Measurements from ENCODE around the gene SV2B. TPM values are rescaled to one million over a fixed set of nuclear protein-coding genes. Genes with fewer than 3 reads are reported as not detected.

Gene SV2B
- total RNA-seq (2014; rRNA removed; shearing (Covaris generic)) (0.16 and 0.76 TPM in 2 replicates), polyA plus RNA-seq (2016; fragmentation: Nextera tagmentation; extraction: Ambion mirVana) (0.06 and 0.09 TPM in 2 replicates)
- long read RNA-seq: 0 reads

GRCh38 chr15:91099995-91100813 lies at the start of gene SV2B:
TSS of gene SV2B (plus strand) at chr15:91100257. CDS start at chr15:91226264, 126,007 bp downstream.
- Histone ChIP-seq H3F3A (replicated peaks; ENCODE audit: low read depth) (no peaks in the 10 kb centered on the region), H4K20me1 (replicated peaks; ENCODE audit: insufficient read depth) (no peaks in the 10 kb centered on the region), H3K36me3 (ENCODE audit: insufficient read depth) (no peaks in the 10 kb centered on the region), H3K9me2 (ENCODE audit: insufficient read depth) (no peaks in the 10 kb centered on the region), H3K27me3 (ENCODE audit: insufficient read depth) (peaks cover 70% of the 10 kb centered on the region), H3K4me1 (ENCODE audit: insufficient read depth) (peaks cover 12% of the 10 kb centered on the region; the same call in 1 of the 2 replicates), H3K4me2 (peak within 1 kb of the TSS; percentile 100), H2AFZ (peak within 1 kb of the TSS; percentile 98), H3K27ac (ENCODE audit: low read depth) (no peak within 1 kb of the TSS), H3K79me2 (replicated peaks; ENCODE audit: insufficient read depth) (no peaks in the 10 kb centered on the region), H3K4me3 (peak within 1 kb of the TSS; percentile 79)
- Mint-ChIP-seq H3K9me3 (peaks cover 3% of the 10 kb centered on the region; the same call in 1 of the 3 replicates), H3K36me3 (ENCODE audit: low read depth) (no peaks in the 10 kb centered on the region; the same call in 2 of the 3 replicates), H3K4me3 (peak within 1 kb of the TSS; percentile 76), H3K27me3 (ENCODE audit: insufficient read depth, low read depth, poor library complexity) (peaks cover 49% of the 10 kb centered on the region), H3K4me1 (peaks cover 9% of the 10 kb centered on the region), H3K27ac (no peak within 1 kb of the TSS)
- TF ChIP-seq CTCF (conservative IDR thresholded peaks at IDR 0.05; ENCODE audit: low read depth in 2 of 2): no peak
- TF ChIP-seq JUNB (IDR thresholded peaks at IDR 0.05; ENCODE audit: unreplicated experiment): no peak
- no peak for TF ChIP-seq REST (IDR thresholded peaks at IDR 0.05; ENCODE audit: unreplicated experiment)
- peak; percentile 84 for TF ChIP-seq EZH2 (IDR thresholded peaks at IDR 0.05; ENCODE audit: low read depth, unreplicated experiment)
- TF ChIP-seq ZNF114 (CRISPR knock-in tag; IDR thresholded peaks at IDR 0.05): no peak
- TF ChIP-seq NANOG (IDR thresholded peaks at IDR 0.05; ENCODE audit: borderline replicate concordance): no peak
- TF ChIP-seq CREB1 (CRISPR knock-in tag; IDR thresholded peaks at IDR 0.05; ENCODE audit: low read depth): no peak
- TF ChIP-seq ZNF331 (CRISPR knock-in tag; IDR thresholded peaks at IDR 0.05; ENCODE audit: low read depth): no peak
- TF ChIP-seq POLR2AphosphoS5 (IDR thresholded peaks at IDR 0.05; ENCODE audit: low read depth): no peak
- TF ChIP-seq ETS1 (IDR thresholded peaks at IDR 0.05): no peak
- TF ChIP-seq EZH2phosphoT487 (IDR thresholded peaks at IDR 0.05; ENCODE audit: unreplicated experiment): peak; percentile 30
- TF ChIP-seq ZNF462 (CRISPR knock-in tag; IDR thresholded peaks at IDR 0.05): no peak
- DNase-seq (ENCODE audit: low spot score): peak; percentile 73
- ATAC-seq: peak; percentile 88
